Measurements from ENCODE around the gene BACH2. TPM values are rescaled to one million over a fixed set of nuclear protein-coding genes. Genes with fewer than 3 reads are reported as not detected.

The BACH2 gene
- total RNA-seq, 2 experiments from 2014 or later: 30.3 to 31.1 TPM

DNA sequence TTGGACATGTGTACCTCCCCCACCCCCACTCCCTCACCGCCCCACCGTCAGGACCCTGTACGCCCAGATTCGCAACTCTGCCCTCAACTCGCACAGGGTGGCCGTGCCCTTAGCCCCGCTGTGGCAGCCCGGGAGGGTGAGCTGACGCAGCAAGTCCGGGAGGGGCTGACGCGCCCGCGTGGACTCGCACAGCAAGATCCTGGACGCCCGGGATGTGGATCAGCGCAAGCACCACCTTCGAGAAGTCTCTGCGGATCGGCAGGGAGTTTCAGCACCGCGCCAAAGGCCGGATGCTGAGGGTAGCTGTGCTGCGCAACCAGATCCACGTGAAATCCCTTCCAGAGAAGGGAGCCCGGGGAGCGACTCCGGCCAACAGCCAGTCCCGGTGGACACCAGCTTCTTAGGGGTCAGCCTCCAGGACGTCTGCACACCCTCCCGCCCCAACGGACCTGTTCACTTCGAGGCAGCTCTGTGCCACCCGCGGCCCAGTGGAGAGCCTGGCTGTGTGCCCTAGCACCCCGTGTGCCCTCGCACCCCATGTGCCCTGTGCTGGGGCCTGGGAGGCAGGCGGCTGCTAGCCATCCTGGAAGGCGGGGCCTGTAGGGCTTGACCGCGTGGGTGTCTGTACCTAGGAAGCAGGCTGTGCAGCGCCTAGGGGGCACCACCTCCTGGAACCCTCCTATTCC is 409.0 kb downstream of the BACH2 start:
- POLR2A ChIA-PET: interaction anchor here (1.8 kb wide), 1 partner anchor 58 kb away, joined by 6 read pairs; the partner anchor contains the start of gene CASP8AP2

DNA sequence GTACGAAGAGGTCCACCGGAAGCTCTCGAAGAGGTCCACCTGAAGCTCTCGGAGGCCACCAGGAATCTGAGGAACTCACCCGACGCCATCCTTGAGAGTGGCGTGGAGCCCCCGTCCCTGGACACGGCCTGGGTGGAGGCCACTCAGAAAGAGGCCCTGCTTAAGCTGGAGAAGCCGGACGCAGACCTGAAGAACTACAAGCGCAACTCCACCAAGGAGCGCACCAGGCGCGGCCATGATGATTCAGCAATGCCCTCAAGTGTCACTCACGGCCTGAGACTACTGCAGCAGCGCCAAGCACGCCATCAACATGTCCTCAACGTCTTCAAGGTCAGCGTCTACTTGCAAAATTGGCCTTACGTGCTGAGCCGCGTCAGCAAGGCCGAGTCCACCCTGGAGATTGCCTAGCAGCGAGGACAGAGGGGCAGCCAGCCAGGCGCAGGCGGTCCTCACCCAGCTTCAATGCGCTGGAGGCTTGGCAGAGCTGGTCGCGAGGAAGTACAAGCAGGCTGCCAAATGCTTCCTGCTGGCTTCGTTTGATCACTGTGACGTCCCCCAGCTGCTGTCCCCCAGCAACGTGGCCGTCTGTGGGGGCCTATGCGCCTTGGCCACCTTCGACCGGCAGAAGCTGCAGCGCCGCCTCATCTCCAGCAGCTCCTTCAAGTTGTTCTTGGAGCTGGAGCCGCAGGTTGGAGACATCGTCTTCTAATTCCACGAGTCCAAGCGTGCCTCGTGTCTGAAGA is 410.1 kb downstream of the BACH2 start:
- Mint-ChIP-seq H3K27ac (no peak overlapping the region), H3K4me3 (no peak overlapping the region), H3K4me1 (peaks cover 28% of the 10 kb centered on the region), H3K9me3 (no peaks in the 10 kb centered on the region), H3K36me3 (ENCODE audit: low read depth) (no peaks in the 10 kb centered on the region), H3K27me3 (peaks cover 8% of the 10 kb centered on the region)
- ChIA-PET POLR2A (interaction anchor here (0.8 to 1.8 kb wide), 2 partner anchors 57 kb away, joined by 3 to 6 read pairs; partner anchors contain the start of gene CASP8AP2), CTCF (interaction anchor here (1.5 kb wide), 1 partner anchor 54 kb away, joined by 6 read pairs; no protein-coding TSS in a partner anchor)
- no peak for DNase-seq

More for the DNA sequence above, 409.0 kb downstream of the BACH2 start:
- H3K27ac Mint-ChIP-seq: no peak overlapping the region
- H3K9me3 Mint-ChIP-seq: no peaks in the 10 kb centered on the region
- CTCF ChIA-PET: interaction anchor here (1.5 kb wide), 1 partner anchor 53 kb away, joined by 6 read pairs; no protein-coding TSS in a partner anchor
- no peak overlapping the region for H3K4me3 Mint-ChIP-seq
- peaks cover 29% of the 10 kb centered on the region for H3K4me1 Mint-ChIP-seq
- no peaks in the 10 kb centered on the region for H3K36me3 Mint-ChIP-seq (ENCODE audit: low read depth)
- H3K27me3 Mint-ChIP-seq: peaks cover 10% of the 10 kb centered on the region
- no peak for DNase-seq

All from activated CD4-positive, alpha-beta memory T cell treated with anti-CD3 and anti-CD28 coated beads, Interleukin-2, amount 10 ng/mL, durations not matched to agents 7 days and 5 days (primary cell).